Measurements from ENCODE around the gene TTC27. TPM values are rescaled to one million over a fixed set of nuclear protein-coding genes. Genes with fewer than 3 reads are reported as not detected.

Gene TTC27
- total RNA-seq, 6 experiments from 2014 or later, result 20.0 to 24.7 (median 23.9) TPM

DNA sequence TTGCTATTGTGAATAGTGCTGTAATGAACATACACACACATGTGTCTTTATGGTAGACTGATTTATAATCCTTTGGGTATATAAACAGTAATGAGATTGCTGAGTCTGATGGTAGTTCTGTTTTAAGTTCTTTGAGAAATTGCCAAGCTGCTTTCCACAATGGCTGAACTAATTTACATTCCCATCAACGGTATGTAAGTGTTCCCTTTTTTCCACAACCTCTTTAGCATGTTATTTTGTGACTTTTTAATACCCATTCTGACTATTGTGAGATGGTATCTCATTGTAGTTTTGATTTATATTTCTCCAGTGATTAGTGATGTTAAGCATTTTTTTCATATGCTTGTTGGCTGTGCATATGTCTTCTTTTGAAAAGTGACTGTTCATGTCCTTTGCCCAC is 86.7 kb downstream of the TTC27 start:
- Mint-ChIP-seq H3K9me3 (no peaks in the 10 kb centered on the region), H3K36me3 (ENCODE audit: low read depth) (peaks cover 33% of the 10 kb centered on the region), H3K4me1 (ENCODE audit: low read depth) (peaks cover 48% of the 10 kb centered on the region), H3K4me3 (no peak overlapping the region), H3K27ac (no peak overlapping the region), H3K27me3 (ENCODE audit: insufficient read depth) (no peaks in the 10 kb centered on the region; the same call in 1 of the 2 replicates)
- no peak for TF ChIP-seq CTCF (IDR thresholded peaks at IDR 0.05)
- DNase-seq, result no peak

GRCh38 chr2:32715391-32715841 is 87.6 kb downstream of the TTC27 start:
- H3K27ac Mint-ChIP-seq, result no peak overlapping the region
- H3K36me3 Mint-ChIP-seq (ENCODE audit: low read depth), result peaks cover 31% of the 10 kb centered on the region
- H3K9me3 Mint-ChIP-seq, result no peaks in the 10 kb centered on the region
- no peak overlapping the region for H3K4me3 Mint-ChIP-seq
- no peaks in the 10 kb centered on the region; the same call in 1 of the 2 replicates for H3K27me3 Mint-ChIP-seq (ENCODE audit: insufficient read depth)
- H3K4me1 Mint-ChIP-seq (ENCODE audit: low read depth), result peaks cover 48% of the 10 kb centered on the region
- no peak for DNase-seq
- no peak for TF ChIP-seq CTCF (IDR thresholded peaks at IDR 0.05)

- Mint-ChIP-seq H3K9me3 (no peaks in the 10 kb centered on the region), H3K4me1 (ENCODE audit: low read depth) (peaks cover 45% of the 10 kb centered on the region), H3K4me3 (no peak overlapping the region), H3K27me3 (ENCODE audit: insufficient read depth) (no peaks in the 10 kb centered on the region; the same call in 1 of the 2 replicates), H3K36me3 (ENCODE audit: low read depth) (peaks cover 31% of the 10 kb centered on the region), H3K27ac (no peak overlapping the region)
- TF ChIP-seq CTCF (IDR thresholded peaks at IDR 0.05), result no peak
- peak; percentile 19 for DNase-seq
Measured at GRCh38 chr2:32715981-32716380, 88.1 kb downstream of the TTC27 start.

DNA sequence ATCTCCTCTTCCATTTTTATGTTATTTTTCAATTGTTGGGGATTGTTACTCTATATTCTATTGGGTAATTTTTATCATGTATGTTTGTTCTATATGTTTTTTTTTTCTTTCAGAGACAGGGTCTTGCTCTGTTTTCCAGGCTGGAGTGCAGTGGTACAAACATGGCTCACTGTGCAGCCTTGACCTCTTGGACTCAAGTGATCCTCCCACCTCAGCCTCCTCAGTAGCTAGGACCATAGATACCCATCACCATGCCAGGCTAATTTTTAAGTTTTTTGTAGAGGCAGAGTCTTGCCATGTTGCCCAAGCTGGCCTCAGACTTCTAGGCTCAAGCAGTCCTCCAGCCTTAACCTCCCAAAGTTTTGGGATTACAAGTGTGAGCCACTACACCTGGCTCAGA is 88.7 kb downstream of the TTC27 start:
- H3K27me3 Mint-ChIP-seq (ENCODE audit: insufficient read depth), result no peaks in the 10 kb centered on the region; the same call in 1 of the 2 replicates
- no peak for TF ChIP-seq CTCF (IDR thresholded peaks at IDR 0.05)
- H3K9me3 Mint-ChIP-seq, result no peaks in the 10 kb centered on the region
- peaks cover 31% of the 10 kb centered on the region for H3K36me3 Mint-ChIP-seq (ENCODE audit: low read depth)
- no peak for DNase-seq
- H3K4me1 Mint-ChIP-seq (ENCODE audit: low read depth), result peaks cover 39% of the 10 kb centered on the region
- H3K4me3 Mint-ChIP-seq, result no peak overlapping the region
- no peak overlapping the region for H3K27ac Mint-ChIP-seq

DNA sequence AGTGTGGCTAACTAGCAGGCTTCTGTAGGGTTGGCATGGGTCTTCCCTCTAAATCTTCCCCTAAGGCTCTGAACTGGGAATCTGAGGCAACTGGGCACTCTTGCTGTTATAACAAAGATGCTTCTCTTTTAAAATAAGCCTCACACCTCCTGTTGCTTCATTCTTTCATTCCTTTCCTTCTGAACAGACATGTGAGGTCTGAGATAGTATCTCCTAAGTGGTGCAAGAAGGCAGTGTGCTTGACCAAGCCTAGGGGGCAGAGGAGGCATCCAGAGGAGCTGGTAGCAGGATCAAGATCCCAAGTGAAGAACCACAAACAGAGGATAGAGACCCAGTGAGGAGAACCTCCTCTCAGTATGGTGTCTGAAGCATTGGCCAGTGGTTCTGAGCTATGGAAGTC is 90.9 kb downstream of the TTC27 start:
- Mint-ChIP-seq H3K4me3 (no peak overlapping the region), H3K36me3 (ENCODE audit: low read depth) (peaks cover 21% of the 10 kb centered on the region), H3K4me1 (ENCODE audit: low read depth) (peaks cover 23% of the 10 kb centered on the region), H3K9me3 (no peaks in the 10 kb centered on the region), H3K27ac (no peak overlapping the region), H3K27me3 (ENCODE audit: insufficient read depth) (no peaks in the 10 kb centered on the region; the same call in 1 of the 2 replicates)
- TF ChIP-seq CTCF (IDR thresholded peaks at IDR 0.05), result no peak
- no peak for DNase-seq

GRCh38 chr2:32719430-32719829 is 91.6 kb downstream of the TTC27 start:
- no peak for TF ChIP-seq CTCF (IDR thresholded peaks at IDR 0.05)
- no peak overlapping the region for H3K27ac Mint-ChIP-seq
- peaks cover 16% of the 10 kb centered on the region for H3K36me3 Mint-ChIP-seq (ENCODE audit: low read depth)
- H3K9me3 Mint-ChIP-seq, result no peaks in the 10 kb centered on the region
- DNase-seq, result no peak
- no peaks in the 10 kb centered on the region; the same call in 1 of the 2 replicates for H3K27me3 Mint-ChIP-seq (ENCODE audit: insufficient read depth)
- H3K4me3 Mint-ChIP-seq, result no peak overlapping the region
- H3K4me1 Mint-ChIP-seq (ENCODE audit: low read depth), result peaks cover 23% of the 10 kb centered on the region
